ENCODE results near the gene SLCO1B3.

The SLCO1B3 gene

DNA sequence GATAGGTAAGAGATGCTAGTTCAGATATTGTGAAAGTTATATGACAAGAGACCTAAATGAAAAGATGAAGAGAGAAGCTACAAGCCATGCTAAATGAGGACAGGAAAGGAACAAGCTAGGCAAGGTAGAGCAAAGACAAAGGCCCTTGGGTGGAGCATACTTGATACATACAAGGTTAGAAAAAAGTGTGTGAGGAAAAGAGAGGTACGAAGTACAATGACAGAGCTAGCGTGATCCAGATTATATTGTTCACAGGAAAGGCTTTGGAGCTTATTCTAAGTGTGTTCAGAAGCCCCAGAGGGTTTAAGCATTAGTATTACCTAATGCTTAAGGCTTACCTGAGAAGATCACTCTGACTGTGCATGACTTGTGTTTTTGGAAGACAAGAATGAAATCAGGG lies 75.0 kb downstream of the SLCO1B3 start:
- DNase-seq: no peak

- DNase-seq: no peak
These were observed 106.8 kb downstream of the SLCO1B3 start for GRCh38 chr12:20917269-20917668.

GRCh38 chr12:20917819-20918218 lies 107.3 kb downstream of the SLCO1B3 start:
- no peak for DNase-seq

DNA sequence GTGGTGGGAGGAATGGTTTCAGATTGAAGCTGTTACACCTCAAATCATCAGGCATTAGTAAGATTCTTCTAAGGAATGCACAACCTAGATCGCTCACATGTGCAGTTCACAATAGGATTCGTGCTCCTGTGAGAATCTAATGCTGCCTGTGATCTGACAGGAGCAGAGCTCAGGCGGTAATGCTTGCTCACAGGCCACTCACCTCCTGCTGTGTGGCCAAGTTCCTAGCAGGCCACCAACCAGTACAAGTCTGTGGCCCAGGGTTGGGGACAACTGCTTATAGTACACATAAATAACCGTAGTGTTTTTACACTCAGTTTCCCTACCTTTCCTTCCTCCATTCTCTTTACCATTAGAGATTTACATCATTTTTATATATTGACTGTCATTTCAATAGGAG lies 121.4 kb downstream of the SLCO1B3 start:
- no peak for DNase-seq

DNA sequence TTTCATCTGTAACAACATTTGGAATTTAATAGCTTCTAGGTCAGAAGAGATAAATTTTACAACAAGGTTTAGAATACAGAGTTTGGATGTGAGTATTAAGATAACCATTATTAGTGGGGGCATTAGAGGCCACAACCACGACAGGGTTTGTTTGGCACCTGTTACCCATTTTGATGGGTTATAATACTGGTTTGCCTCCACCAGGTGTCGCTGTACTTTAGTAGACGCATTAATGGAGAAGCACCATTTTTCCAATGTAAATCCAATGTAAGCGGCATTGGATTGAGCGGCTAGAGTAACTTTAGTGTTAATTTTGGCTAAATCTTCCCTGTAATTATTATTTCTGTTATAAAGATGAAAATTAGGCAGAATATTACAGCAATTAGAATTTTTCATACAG lies 136.2 kb downstream of the SLCO1B3 start:
- DNase-seq: peak in 3 of 4 experiments; percentile 12 to 36 (median 21)

GRCh38 chr12:20950248-20950647 lies 139.7 kb downstream of the SLCO1B3 start:
- DNase-seq: peak in 3 of 4 experiments; percentile 27 to 35 (median 31)

DNA sequence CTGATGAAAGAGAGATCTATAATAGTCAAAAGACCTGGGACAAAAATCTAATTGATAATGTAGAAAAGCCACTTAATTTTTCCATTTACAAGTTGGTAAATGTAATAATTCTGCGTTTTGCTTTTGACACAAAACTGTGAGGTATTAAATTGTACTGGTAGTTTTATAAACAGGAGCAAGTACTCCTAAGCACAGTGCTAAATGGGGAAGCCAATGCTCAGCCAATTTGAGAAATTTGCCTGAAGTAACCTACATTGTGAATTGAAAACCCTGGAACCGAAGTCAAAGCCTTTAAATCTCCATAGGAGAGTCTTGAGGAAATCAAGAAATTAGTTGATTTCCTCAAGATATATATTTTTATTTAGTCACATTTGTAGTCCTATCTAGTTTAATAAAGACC lies 152.8 kb downstream of the SLCO1B3 start:
- DNase-seq: no peak

GRCh38 chr12:20963762-20964161 lies 153.3 kb downstream of the SLCO1B3 start:
- no peak for DNase-seq

Data from suppressor macrophage (primary cell).